ENCODE results near the gene ZNF19.

ZNF19 gene

GRCh38 chr16:71440669-71441347 is 48.3 kb downstream of the ZNF19 start:
- no peak for DNase-seq

- DNase-seq = no peak
Observed at GRCh38 chr16:71439523-71439922, 49.6 kb downstream of the ZNF19 start.

GRCh38 chr16:71436473-71436872 is 52.7 kb downstream of the ZNF19 start:
- no peak for DNase-seq

- no peak for DNase-seq
Observed at GRCh38 chr16:71432906-71433305, 56.2 kb downstream of the ZNF19 start.

GRCh38 chr16:71431991-71432390 is 57.1 kb downstream of the ZNF19 start:
- no peak for DNase-seq

DNA sequence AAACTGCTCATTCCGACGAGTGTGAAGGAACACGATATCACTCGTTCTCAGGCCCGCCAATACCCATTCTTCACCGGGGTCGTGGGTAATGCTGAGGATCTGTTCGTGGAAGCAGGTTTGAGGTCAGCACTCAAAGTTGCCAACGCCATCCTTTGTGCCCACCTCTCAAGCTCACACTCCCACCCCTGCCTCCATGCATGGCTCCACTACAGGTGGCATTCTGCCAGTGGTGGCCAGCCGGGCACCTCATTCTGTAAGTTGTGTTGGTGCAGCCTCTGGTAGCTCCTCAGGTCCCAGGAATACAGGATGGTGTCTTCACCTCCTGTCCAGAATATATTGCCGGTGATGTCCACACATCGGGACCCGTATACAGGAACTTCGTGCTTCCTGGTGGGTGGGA is 57.9 kb downstream of the ZNF19 start:
- no peak for DNase-seq

GRCh38 chr16:71430744-71431143 is 58.4 kb downstream of the ZNF19 start:
- no peak for DNase-seq

DNA sequence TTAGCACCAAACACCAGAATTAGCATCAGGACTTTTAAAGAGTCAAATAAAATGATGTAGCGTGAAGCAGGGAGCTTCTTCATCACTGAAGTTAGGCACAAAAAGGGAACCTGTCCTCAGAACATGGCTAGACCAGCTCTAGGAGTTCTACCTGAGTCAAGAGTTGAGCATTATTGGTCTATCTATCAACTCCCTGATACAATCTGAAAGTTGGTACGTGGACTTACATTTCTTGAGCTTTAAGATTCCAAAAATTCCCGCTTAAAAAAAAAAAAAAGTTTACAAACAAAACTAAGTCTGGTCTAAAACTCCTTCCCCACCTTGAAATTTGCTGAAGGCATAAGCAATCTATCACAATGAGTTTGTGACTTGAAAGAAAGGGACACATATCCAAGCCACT is 59.5 kb downstream of the ZNF19 start:
- DNase-seq = no peak

DNA sequence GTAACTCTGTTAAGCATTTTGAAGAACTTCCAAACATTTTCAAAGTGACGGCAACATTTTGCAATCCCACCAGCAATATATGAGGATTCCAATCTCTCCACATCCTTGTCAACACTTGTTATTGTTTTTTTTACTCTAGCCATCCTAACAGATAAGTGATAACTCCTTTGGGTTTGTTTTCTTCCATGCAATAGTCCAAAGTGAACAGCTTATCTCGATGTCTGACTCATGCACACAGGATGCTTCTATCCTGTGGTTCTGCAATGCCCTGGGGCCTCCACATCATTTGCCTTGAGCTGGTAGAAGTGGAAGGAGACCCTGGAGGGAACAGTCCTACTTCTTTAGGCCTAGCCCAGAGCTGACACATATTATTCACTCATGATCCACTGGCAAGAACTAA is 60.2 kb downstream of the ZNF19 start:
- no peak for DNase-seq

- DNase-seq = no peak
Observed at GRCh38 chr16:71428385-71428784, 60.7 kb downstream of the ZNF19 start.

DNA sequence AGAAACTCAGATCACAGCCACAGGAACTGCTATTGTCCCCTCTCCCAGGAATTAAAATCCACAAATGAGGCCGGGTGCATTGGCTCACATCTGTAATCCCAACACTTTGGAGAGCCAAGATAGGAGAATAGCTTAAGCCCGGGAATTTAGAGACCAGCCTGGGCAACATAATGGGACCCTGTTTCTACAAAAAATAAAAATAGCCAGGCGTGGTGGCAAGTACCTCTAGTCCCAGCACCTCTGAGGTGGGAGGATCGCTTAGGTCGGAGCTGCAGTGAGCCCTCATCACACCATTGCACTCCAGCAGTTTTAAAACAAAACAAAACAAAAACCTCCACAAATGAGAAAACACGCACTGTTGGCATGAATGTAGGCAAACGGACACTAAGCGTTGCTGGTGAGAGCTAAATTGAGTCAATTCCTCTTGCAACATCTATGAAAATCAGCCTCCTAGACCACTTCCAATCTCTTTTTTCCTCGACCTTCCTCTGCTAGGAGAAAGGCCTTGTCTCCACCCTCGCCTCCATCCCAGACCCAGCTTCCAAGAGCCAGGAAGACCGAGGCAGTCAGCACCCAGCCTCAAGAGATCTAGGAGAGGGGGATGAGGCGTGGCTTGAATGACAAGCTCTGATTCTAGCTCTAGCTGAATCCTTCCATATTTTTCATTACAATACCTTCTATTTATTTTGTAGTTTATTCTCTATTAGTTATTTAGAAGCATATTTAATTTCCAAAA is 62.1 kb downstream of the ZNF19 start:
- DNase-seq = no peak

DNA sequence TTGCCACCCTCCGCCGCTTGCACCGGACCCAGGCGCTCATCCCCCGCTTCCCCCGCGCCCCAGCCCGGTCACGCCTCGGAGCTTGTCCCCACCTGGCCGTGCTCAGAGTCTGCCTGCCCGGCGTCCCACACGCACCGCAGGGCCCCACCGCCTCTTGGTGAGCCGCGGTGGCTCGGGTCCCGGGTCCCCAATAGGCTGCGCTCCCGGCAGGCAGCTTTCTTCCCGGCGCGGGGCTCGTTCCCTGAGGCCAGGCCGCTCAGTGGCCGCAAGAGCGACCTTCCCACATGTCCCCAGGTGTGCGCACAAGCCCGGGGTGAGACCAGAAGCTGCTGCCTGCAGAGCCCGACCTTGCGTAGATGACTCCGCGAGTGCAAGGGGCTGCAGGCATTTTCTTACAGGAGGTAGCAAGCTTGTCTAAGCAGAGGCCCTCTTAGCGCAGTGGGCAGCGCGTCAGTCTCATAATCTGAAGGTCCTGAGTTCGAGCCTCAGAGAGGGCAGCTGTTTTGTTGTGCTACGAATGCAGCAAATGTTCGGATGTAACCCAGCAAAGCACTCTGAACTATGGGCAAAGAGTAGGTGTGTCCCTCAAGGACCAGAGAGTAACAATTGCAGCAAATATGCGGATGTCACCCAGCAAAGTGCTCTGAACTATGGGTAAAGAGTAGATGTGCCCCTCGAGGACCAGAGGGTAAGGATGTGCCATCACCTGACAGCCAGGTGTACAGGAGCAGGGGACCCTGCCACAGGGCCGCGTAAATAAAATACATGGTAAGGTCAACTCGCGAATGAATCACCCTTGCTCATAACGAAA is 62.9 kb downstream of the ZNF19 start:
- no peak for DNase-seq

DNA sequence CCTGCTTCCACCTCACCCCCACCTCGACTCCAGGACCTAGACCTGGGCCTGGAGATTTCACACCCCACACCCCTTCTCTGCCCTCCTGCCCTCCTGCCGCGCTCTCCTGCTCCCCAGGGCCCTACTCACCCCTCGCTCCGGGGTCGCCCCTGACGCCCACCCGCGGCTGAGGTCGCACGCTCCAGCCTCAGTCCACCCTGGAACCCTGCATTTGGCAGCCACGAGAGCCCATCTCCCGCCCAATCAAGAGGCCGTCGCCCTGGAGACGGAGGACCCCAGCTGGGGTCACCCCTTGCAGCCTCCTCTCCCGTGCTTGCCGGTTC is 63.4 kb downstream of the ZNF19 start:
- DNase-seq = no peak

- no peak for DNase-seq
Observed at GRCh38 chr16:71424626-71425025, 64.5 kb downstream of the ZNF19 start.

DNA sequence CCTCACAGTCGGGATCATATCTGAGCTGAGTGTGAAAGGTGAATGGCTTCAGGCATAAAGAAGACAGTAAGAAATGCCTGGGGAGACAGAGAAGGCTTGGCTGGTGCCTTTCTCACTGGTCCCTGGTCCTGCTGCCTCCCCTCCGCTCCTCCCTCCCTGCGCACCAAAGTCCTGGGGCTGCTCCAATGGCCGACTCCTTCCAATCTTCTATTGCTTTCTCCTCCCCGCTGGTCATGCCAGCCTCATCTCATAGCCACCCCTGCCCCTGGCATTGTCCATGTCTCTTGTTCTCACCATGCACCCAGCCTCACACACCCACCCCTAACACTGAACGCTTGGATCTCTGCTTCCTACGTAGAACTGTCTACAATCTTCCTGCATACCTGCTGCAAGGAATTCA is 65.3 kb downstream of the ZNF19 start:
- no peak for DNase-seq
